ENCODE data around the gene SOX13. TPM values are rescaled to one million over a fixed set of nuclear protein-coding genes. Genes with fewer than 3 reads are reported as not detected.

Gene SOX13
- total RNA-seq, 1 experiment from 2014 or later = 171 TPM

GRCh38 chr1:204132718-204133117 lies 59.8 kb downstream of the SOX13 start:
- DNase-seq (ENCODE audit: low spot score) = no peak
- Mint-ChIP-seq H3K4me3 (no peak overlapping the region), H3K9me3 (no peaks in the 10 kb centered on the region), H3K36me3 (peaks cover 6% of the 10 kb centered on the region), H3K4me1 (peaks cover 31% of the 10 kb centered on the region), H3K27me3 (ENCODE audit: low read depth) (peaks cover 5% of the 10 kb centered on the region; the same call in 1 of the 2 replicates), H3K27ac (no peak overlapping the region)
- POLR2A ChIA-PET = no interaction called here
- no peak for TF ChIP-seq IRF1 (CRISPR knock-in tag; IDR thresholded peaks at IDR 0.05)
- no peak for TF ChIP-seq JAZF1 (CRISPR knock-in tag; IDR thresholded peaks at IDR 0.05)
- no peak for TF ChIP-seq SP1 (CRISPR knock-in tag; conservative IDR thresholded peaks at IDR 0.05)
- no peak for TF ChIP-seq ZNF425 (CRISPR knock-in tag; conservative IDR thresholded peaks at IDR 0.05)
- no peak for TF ChIP-seq AR (CRISPR knock-in tag; IDR thresholded peaks at IDR 0.05)
- no peak for TF ChIP-seq ZNF263 (CRISPR knock-in tag; IDR thresholded peaks at IDR 0.05; ENCODE audit: low read depth)
- no peak for TF ChIP-seq TP53 (CRISPR knock-in tag; IDR thresholded peaks at IDR 0.05)
- TF ChIP-seq ESRRA (CRISPR knock-in tag; IDR thresholded peaks at IDR 0.05; ENCODE audit: borderline replicate concordance) = no peak
- TF ChIP-seq GABPB1 (CRISPR knock-in tag; IDR thresholded peaks at IDR 0.05) = no peak
- no peak for TF ChIP-seq SMAD3 (CRISPR knock-in tag; IDR thresholded peaks at IDR 0.05; ENCODE audit: borderline replicate concordance)
- TF ChIP-seq ZNF396 (CRISPR knock-in tag; IDR thresholded peaks at IDR 0.05; ENCODE audit: borderline replicate concordance) = no peak
- TF ChIP-seq ZNF512 (CRISPR knock-in tag; IDR thresholded peaks at IDR 0.05; ENCODE audit: borderline replicate concordance) = no peak
- no peak for TF ChIP-seq IRF2 (CRISPR knock-in tag; IDR thresholded peaks at IDR 0.05; ENCODE audit: borderline replicate concordance, low read depth)
- no peak for TF ChIP-seq JUN (CRISPR knock-in tag; IDR thresholded peaks at IDR 0.05)
- CTCF ChIA-PET = interaction anchor here (0.9 to 7.4 kb wide), 3 partner anchors 30 to 260 kb away, joined by 3 to 183 read pairs (median 3); no protein-coding TSS in a partner anchor
- ATAC-seq = no peak

- Mint-ChIP-seq H3K27me3 (ENCODE audit: low read depth) (peaks cover 9% of the 10 kb centered on the region), H3K36me3 (peaks cover 6% of the 10 kb centered on the region), H3K4me3 (no peak overlapping the region), H3K4me1 (peaks cover 20% of the 10 kb centered on the region), H3K27ac (no peak overlapping the region), H3K9me3 (no peaks in the 10 kb centered on the region)
- no peak for TF ChIP-seq ZNF263 (CRISPR knock-in tag; IDR thresholded peaks at IDR 0.05; ENCODE audit: low read depth)
- TF ChIP-seq SP1 (CRISPR knock-in tag; conservative IDR thresholded peaks at IDR 0.05) = no peak
- TF ChIP-seq HMGXB4 (CRISPR knock-in tag; IDR thresholded peaks at IDR 0.05) = no peak
- TF ChIP-seq FOXK1 (CRISPR knock-in tag; IDR thresholded peaks at IDR 0.05) = no peak
- TF ChIP-seq SMAD4 (CRISPR knock-in tag; IDR thresholded peaks at IDR 0.05) = no peak
- TF ChIP-seq SOX15 (CRISPR knock-in tag; IDR thresholded peaks at IDR 0.05) = no peak
- TF ChIP-seq NFATC4 (CRISPR knock-in tag; IDR thresholded peaks at IDR 0.05) = no peak
- TF ChIP-seq NR3C1 (CRISPR knock-in tag; conservative IDR thresholded peaks at IDR 0.05; ENCODE audit: low read depth) = no peak
- ATAC-seq = no peak
- CTCF ChIA-PET = no interaction called here
- DNase-seq (ENCODE audit: low spot score) = no peak
- POLR2A ChIA-PET = interaction anchor here (0.5 kb wide), 1 partner anchor 275 kb away, joined by 3 read pairs; no protein-coding TSS in a partner anchor
These were observed 61.2 kb downstream of the SOX13 start for GRCh38 chr1:204134103-204134502.

Measured in WTC11 (cell line).